C4-2B (cell line): ENCODE data around the gene GARIN5A.

Source experiments
- H3K27ac ChIP-seq: fragments of 450-650 bp; 2 replicates; pipeline ENCODE4 v1.5.1; 2017
- ZFX ChIP-seq: fragments of 450-650 bp; IDR thresholded peaks from 2 replicates; pipeline ENCODE4 v1.6.1; 2017
- TF ChIP-seq, protein P1 (sequence below): fragments of 450-650 bp; conservative IDR thresholded peaks from 2 replicates; pipeline ENCODE4 v1.5.1; 2017; ENCODE audit warnings: mild to moderate bottlenecking

The GARIN5A gene

DNA sequence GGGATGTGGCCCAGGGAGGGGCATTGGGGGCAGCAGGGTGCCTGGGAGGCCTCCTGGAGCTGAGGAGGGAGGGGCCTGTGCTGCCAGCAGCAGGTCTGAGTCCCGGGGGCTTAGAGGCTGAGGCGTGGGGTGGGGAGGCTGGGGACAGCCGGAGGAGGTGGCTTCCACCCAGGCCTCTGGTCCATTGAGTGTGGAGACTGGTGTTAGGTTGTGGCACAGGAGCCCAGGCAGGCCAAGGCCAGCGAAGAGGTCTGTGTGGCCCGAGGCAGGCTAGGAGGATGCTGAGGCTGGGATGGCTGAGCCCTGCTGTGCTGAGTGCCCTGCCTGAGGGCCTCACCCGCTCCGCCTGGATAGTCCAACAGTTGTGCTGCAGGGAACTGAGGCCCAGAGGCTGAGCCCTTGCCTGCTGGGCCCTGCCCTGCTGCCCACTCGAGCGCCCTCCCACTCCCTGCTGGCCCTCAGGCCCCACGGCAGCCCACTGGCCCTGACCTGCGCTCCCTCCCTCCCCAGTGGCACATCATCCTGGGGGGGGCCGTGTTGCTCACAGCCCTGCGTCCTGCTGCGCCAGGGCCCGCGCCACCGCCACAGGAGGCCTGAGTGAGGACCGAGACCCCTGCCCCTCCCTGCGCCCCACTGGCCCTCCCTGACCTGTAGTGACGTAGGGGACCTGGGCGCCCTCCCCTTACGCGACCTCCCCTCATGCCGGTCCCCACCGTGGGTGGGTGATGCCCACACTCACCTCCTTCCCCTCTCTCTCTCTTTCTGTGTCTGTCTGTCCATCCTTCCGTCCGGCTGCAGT lies 4.9 kb upstream of the GARIN5A start:
- TF ChIP-seq, protein P1, sequence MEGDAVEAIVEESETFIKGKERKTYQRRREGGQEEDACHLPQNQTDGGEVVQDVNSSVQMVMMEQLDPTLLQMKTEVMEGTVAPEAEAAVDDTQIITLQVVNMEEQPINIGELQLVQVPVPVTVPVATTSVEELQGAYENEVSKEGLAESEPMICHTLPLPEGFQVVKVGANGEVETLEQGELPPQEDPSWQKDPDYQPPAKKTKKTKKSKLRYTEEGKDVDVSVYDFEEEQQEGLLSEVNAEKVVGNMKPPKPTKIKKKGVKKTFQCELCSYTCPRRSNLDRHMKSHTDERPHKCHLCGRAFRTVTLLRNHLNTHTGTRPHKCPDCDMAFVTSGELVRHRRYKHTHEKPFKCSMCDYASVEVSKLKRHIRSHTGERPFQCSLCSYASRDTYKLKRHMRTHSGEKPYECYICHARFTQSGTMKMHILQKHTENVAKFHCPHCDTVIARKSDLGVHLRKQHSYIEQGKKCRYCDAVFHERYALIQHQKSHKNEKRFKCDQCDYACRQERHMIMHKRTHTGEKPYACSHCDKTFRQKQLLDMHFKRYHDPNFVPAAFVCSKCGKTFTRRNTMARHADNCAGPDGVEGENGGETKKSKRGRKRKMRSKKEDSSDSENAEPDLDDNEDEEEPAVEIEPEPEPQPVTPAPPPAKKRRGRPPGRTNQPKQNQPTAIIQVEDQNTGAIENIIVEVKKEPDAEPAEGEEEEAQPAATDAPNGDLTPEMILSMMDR, result no peak
- no peak for TF ChIP-seq ZFX
- H3K27ac ChIP-seq, result no peak overlapping the region

DNA sequence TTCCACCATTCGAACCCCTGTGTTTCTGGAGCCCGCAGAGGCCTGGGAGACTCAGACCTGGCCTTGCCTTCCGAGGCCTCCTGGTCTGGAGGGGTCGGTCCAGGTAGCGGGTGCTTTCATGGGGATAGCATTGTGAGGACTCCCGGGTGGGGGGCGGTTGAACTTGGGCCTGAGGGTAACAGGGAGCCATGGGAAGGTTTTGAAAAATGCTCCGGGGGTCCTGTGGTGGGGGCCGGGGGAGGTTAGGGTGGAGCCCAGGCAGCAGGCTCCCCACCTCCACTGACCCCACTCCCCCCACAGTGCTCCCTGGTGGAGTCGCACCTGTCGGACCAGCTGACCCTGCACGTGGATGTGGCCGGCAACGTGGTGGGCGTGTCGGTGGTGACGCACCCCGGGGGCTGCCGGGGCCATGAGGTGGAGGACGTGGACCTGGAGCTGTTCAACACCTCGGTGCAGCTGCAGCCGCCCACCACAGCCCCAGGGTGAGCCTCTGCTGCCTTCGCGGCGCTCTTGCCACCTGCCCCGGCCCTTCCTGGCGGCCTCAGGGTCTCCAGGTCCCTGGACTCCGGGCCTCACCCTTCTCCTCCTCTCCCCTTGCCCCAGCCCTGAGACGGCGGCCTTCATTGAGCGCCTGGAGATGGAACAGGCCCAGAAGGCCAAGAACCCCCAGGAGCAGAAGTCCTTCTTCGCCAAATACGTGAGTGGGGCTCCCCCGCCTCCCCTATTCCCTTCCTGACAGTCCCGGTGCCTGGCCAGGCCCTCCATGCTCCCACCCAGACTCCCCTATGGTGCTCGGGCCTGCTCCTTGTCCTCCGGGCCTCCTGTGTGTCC lies 3.8 kb upstream of the GARIN5A start:
- no peak overlapping the region for H3K27ac ChIP-seq
- TF ChIP-seq, protein P1, result no peak

DNA sequence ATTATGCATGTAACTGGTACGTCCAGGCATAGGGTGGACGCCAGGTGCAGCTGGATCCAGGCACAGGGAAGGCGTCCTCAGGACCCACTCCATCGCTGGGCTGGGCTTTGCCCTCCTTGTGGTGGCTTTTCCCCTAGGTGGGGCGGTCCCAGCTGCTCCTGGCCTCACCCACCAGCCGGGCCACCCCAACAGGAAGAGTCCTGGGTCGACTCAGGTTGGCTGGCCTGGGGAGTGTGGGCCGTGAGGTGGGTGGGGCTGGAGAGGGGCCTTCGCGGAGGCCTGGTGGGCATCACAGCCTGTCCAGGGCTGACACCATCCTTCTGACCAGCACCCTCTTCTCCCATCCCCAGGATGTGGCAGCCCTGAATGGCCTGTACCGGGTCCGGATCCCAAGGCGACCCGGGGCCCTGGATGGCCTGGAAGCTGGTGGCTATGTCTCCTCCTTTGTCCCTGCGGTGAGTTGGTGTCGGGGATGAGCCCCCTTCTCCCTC lies 3.2 kb upstream of the GARIN5A start:
- TF ChIP-seq ZFX, result no peak
- TF ChIP-seq, protein P1, result no peak

DNA sequence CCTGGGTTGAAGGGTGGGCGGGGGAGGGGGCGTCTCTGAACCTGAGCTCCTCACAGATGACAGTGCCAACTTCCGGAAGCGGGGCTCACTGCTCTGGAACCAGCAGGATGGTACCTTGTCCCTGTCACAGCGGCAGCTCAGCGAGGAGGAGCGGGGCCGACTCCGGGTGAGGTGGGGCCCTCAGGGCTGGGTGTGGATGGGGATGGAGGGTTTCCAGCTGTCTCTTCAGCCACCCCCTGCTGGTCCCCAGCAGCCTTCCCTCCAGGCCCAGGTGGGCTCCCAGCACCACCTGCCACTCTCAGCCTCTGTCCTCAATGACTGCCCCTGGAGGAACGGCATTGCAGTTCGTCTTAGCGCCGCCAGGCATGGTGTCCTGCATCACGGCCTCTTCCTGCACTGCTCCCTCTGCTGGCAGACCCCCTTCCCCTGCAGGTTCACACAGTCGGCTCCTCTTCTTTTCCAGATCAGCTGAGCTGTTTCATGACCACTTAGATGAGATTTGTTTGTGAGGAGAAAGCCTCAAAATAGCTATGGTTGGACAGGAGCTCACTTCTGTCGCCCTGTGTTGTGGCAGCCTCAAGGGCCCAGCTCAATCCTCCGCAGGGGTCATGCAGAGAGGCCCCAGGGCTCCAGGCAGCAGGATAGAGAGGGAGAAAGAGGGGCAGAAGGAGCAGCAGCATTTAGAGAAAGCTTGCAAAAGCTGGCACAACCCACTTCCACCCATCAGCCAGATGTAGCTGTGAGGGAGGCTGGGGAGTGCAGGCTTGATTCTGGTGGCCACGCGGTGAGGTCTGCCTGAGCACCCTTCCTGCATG lies 2.5 kb upstream of the GARIN5A start:
- no peak overlapping the region for H3K27ac ChIP-seq
- TF ChIP-seq ZFX, result no peak
- TF ChIP-seq, protein P1, result no peak; the same call in 1 of the 2 replicates

More for the DNA sequence above, 3.2 kb upstream of the GARIN5A start:
- no peak overlapping the region for H3K27ac ChIP-seq

DNA sequence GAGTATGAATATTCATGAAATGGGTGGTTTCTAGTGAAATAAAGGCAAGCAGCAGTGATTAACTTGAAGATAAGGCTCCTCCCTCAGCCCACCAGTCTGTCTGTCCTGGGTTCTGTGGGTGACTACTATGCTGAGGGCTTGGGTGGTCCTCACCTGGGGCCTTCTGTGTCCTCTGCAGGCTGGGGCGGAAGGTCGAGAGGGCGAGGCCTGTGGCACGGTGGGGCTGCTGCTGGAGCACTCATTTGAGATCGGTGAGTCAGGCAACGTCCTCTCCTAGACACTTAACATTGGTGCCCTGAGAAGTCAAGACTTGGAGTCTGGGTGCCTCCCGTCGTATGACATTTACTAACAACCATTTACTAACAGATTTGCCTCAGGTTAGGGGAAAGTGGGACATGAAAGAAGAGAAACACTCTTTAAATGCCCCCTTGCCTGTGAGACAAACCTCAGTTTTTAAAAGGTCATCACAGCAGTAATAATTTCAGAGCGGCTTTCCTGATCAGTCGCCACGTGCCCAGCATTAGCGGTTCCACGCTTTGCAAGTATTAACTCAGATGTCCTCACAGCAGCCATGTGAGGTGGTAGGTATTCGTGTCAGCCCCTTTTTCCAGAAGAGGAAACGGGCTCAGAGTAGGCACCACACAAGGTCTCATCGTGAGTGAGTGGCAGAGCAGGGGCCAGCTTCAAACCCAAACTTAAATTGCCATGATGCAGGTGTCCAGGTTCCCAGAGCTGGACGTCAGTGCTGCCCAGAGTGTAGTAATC lies 1.3 kb upstream of the GARIN5A start:
- no peak overlapping the region for H3K27ac ChIP-seq
- TF ChIP-seq, protein P1, result no peak
- no peak for TF ChIP-seq ZFX

DNA sequence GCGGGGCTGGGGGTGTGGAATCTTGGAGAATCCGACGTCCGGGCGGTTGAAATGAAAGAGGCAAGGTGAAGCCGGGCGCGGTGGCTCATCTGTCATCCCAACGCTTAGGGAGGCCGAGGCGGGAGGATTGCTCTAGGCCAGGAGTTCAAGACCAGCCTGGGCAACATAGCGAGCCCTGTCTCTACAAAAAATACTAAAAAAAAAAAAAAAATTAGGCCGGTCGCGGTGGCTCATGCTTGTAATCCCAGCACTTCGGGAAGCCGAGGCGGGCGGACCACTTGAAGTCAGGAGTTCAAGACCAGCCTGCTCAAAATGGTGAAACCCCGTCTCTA lies 225 bp upstream of the GARIN5A start:
- H3K27ac ChIP-seq, result peak overlapping the region; percentile 76

More for the DNA sequence above, 225 bp upstream of the GARIN5A start:
- TF ChIP-seq, protein P1, result no peak
